H9 (cell line): ENCODE measurements around the gene GMPPB. TPM values are rescaled to one million over a fixed set of nuclear protein-coding genes. Genes with fewer than 3 reads are reported as not detected.
"Not testable (repeated sequence)": the region's sequence is repeated elsewhere in the genome, so short reads cannot be mapped to it uniquely, and the experiment has no call there.

Source experiments
- DNase-seq: peaks from one replicate; pipeline ENCODE4 v3.0.0-alpha.2; 2017
- H2AFZ ChIP-seq: one replicate; pipeline ENCODE4 v1.6.1; 2013; ENCODE audit warnings: mild to moderate bottlenecking, low read length, control low read depth, moderate library complexity
- H2AK5ac ChIP-seq: 2 replicates; pipeline ENCODE4 v1.6.1; 2013; ENCODE audit warnings: low read length, control low read depth, mixed read lengths; ENCODE audit not compliant: insufficient read length
- H2BK120ac ChIP-seq: one replicate; pipeline ENCODE4 v1.6.1; 2013; ENCODE audit warnings: low read depth, mild to moderate bottlenecking, low read length, control low read depth, inconsistent platforms; ENCODE audit not compliant: poor library complexity, severe bottlenecking
- H2BK12ac ChIP-seq: 2 replicates; pipeline ENCODE4 v1.6.1; 2013; ENCODE audit warnings: low read length, control low read depth, mixed read lengths, low read depth; ENCODE audit not compliant: insufficient read length
- H2BK15ac ChIP-seq: 2 replicates; pipeline ENCODE4 v1.6.1; 2013; ENCODE audit warnings: low read depth, low read length, control low read depth
- H2BK20ac ChIP-seq: one replicate; pipeline ENCODE4 v1.6.1; 2013; ENCODE audit warnings: low read depth, mild to moderate bottlenecking, low read length, control low read depth, inconsistent platforms; ENCODE audit not compliant: poor library complexity, severe bottlenecking
- H2BK5ac ChIP-seq: 2 replicates; pipeline ENCODE4 v1.6.1; 2013; ENCODE audit warnings: low read length, control low read depth, mixed read lengths; ENCODE audit not compliant: insufficient read length
- H3K14ac ChIP-seq: 2 replicates; pipeline ENCODE4 v1.6.1; 2013; ENCODE audit warnings: low read length, control low read depth; ENCODE audit not compliant: insufficient read depth
- H3K18ac ChIP-seq: 2 replicates; pipeline ENCODE4 v1.6.1; 2013; ENCODE audit warnings: low read depth, mild to moderate bottlenecking, mixed read lengths, low read length, control low read depth; ENCODE audit not compliant: insufficient read length
- H3K23ac ChIP-seq: 2 replicates; pipeline ENCODE4 v1.6.1; 2013; ENCODE audit warnings: low read length, control low read depth, mixed read lengths, low read depth; ENCODE audit not compliant: insufficient read length
- H3K23me2 ChIP-seq: 2 replicates; pipeline ENCODE4 v1.6.1; 2013; ENCODE audit warnings: low read depth, mild to moderate bottlenecking, mixed read lengths, low read length, control low read depth; ENCODE audit not compliant: insufficient read length, poor library complexity, severe bottlenecking
- H3K27ac ChIP-seq: 2 replicates; pipeline ENCODE4 v1.5.1; 2013; ENCODE audit warnings: low read length, control low read depth, mixed read lengths, low read depth; ENCODE audit not compliant: insufficient read length
- H3K27me3 ChIP-seq: 2 replicates; pipeline ENCODE4 v1.6.1; 2013; ENCODE audit warnings: low read length, control low read depth, inconsistent platforms; ENCODE audit not compliant: insufficient read depth
- H3K4ac ChIP-seq: 2 replicates; pipeline ENCODE4 v1.6.1; 2013; ENCODE audit warnings: low read depth, mild to moderate bottlenecking, control low read depth, inconsistent platforms, low read length, moderate library complexity
- H3K4me1 ChIP-seq: 2 replicates; pipeline ENCODE4 v1.6.1; 2013; ENCODE audit warnings: low read length, control low read depth, inconsistent platforms; ENCODE audit not compliant: insufficient read depth
- H3K4me2 ChIP-seq: 2 replicates; pipeline ENCODE4 v1.6.1; 2013; ENCODE audit warnings: low read length, control low read depth, mixed read lengths; ENCODE audit not compliant: insufficient read length, insufficient read depth
- H3K56ac ChIP-seq: 2 replicates; pipeline ENCODE4 v1.6.1; 2013; ENCODE audit warnings: low read depth, mild to moderate bottlenecking, mixed read lengths, low read length, control low read depth; ENCODE audit not compliant: insufficient read length
- H3K79me1 ChIP-seq: 2 replicates; pipeline ENCODE4 v1.6.1; 2013; ENCODE audit warnings: low read depth, mild to moderate bottlenecking, moderate library complexity, low read length, control low read depth, inconsistent platforms; ENCODE audit not compliant: insufficient read depth, poor library complexity, severe bottlenecking
- H3K79me2 ChIP-seq: 2 replicates; pipeline ENCODE4 v1.6.1; 2013; ENCODE audit warnings: low read length, control low read depth, inconsistent platforms; ENCODE audit not compliant: insufficient read depth
- H3K9ac ChIP-seq: 2 replicates; pipeline ENCODE4 v1.6.1; 2013; ENCODE audit warnings: low read length, control low read depth, mixed read lengths; ENCODE audit not compliant: insufficient read length; ENCODE audit errors: extremely low read depth
- H3K9me3 ChIP-seq: one replicate; pipeline ENCODE4 v1.6.1; 2013; ENCODE audit warnings: low read depth, low read length, inconsistent platforms; ENCODE audit not compliant: control insufficient read depth
- H3T11ph ChIP-seq: one replicate; pipeline ENCODE4 v1.6.1; 2013; ENCODE audit warnings: mild to moderate bottlenecking, low read length, control low read depth, inconsistent platforms
- H4K20me1 ChIP-seq: one replicate; pipeline ENCODE4 v1.6.1; 2013; ENCODE audit not compliant: control insufficient read depth, insufficient read length, insufficient read depth
- H4K5ac ChIP-seq: 2 replicates; pipeline ENCODE4 v1.6.1; 2013; ENCODE audit warnings: low read depth, mild to moderate bottlenecking, mixed read lengths, low read length, control low read depth; ENCODE audit not compliant: insufficient read length
- H4K8ac ChIP-seq: replicated peaks from 2 replicates; pipeline ENCODE4 v1.6.1; 2013; ENCODE audit warnings: low read length, control low read depth, mixed read lengths, low read depth; ENCODE audit not compliant: insufficient read length
- H4K91ac ChIP-seq: 2 replicates; pipeline ENCODE4 v1.6.1; 2013; ENCODE audit warnings: low read depth, mild to moderate bottlenecking, moderate library complexity, mixed read lengths, low read length, control low read depth; ENCODE audit not compliant: insufficient read length
- H3K27ac Mint-ChIP-seq, 3 experiments: 2 replicates in 2 of 3; 3 replicates in 1 of 3; pipeline ENCODE4 v1.8.0; 2020 to 2021; ENCODE audit warnings: mixed read lengths in 3 of 3, mild to moderate bottlenecking in 1 of 3, moderate library complexity in 1 of 3
- H3K27me3 Mint-ChIP-seq: 2 replicates; pipeline ENCODE4 v1.8.0; 2021; ENCODE audit warnings: low read depth, mild to moderate bottlenecking, moderate library complexity, mixed read lengths
- H3K36me3 Mint-ChIP-seq, 3 experiments: 2 replicates in 2 of 3; 3 replicates in 1 of 3; pipeline ENCODE4 v1.8.0; 2020 to 2021; ENCODE audit warnings: low read depth in 3 of 3, mixed read lengths in 3 of 3; ENCODE audit not compliant: insufficient read depth in 1 of 3
- H3K4me1 Mint-ChIP-seq, 2 experiments: 2 replicates each; pipeline ENCODE4 v1.8.0; 2020; ENCODE audit warnings: mixed read lengths in 2 of 2
- H3K4me3 Mint-ChIP-seq, 2 experiments: 2 replicates in 1 of 2; 3 replicates in 1 of 2; pipeline ENCODE4 v1.8.0; 2020 to 2021; ENCODE audit warnings: mild to moderate bottlenecking in 2 of 2, mixed read lengths in 2 of 2, moderate library complexity in 1 of 2
- H3K9me3 Mint-ChIP-seq, 2 experiments: 2 replicates in 1 of 2; 3 replicates in 1 of 2; pipeline ENCODE4 v1.8.0; 2020; ENCODE audit warnings: mild to moderate bottlenecking in 2 of 2, mixed read lengths in 2 of 2, moderate library complexity in 1 of 2
- WGBS: extraction: QIAGEN DNeasy Blood & Tissue Kit; methylation state at CpG from one replicate; pipeline ENCODE4 v1.1.7; 2013; ENCODE audit warnings: missing lambda C conversion rate, low lambda C conversion rate, mixed read lengths; ENCODE audit not compliant: insufficient read length; ENCODE audit errors: extremely low coverage; 5-methylcytosine and 5-hydroxymethylcytosine counted together
- total RNA-seq: library from RNA; stranded (reverse); gene quantifications from 2 replicates; pipeline ENCODE4 v1.2.1, GENCODE V29; 2021
- TF ChIP-seq, protein P1 (sequence below): fragments of 200-600 bp; sonication (generic); conservative IDR thresholded peaks from 3 replicates; pipeline ENCODE4 v1.8.0; 2021; ENCODE audit warnings: antibody characterized with exemption, mild to moderate bottlenecking

GMPPB gene
- total RNA-seq, 1 experiment from 2014 or later, result 31.1 TPM

DNA sequence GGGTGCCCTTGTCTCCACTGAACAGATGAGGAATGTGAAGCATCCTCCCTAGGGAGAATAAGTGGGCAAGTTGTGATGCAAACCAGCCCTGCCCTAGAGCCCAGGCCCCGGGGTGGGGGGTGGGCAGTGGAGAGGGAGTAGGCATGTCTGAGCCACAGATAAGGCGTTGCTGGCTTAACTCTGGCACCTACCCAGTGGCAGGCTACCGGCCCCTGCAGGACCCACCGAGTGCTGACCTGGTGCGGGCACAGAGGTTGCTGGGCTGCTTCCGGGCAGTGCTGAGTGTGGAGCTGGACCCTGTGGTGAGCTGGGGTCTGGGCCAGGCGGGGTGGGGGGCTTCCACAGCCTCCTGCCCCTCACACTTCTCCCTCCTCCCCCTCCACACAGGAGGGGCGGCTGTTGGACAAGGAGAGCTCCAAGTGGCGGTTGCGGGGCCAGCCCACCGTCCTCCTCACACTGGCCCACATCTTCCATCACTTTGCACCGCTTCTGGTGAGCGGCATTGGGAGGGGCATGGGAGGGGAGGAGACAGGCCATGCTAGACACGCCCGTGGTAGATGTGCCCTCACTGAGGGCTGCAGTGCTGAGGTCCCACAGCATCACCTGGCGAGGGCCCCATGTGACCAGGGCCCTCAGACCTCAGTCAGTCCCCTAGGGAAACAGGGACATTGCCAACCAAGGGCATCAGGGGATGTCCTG is 24.3 kb downstream of the GMPPB start:
- Mint-ChIP-seq H3K4me1 (peaks cover 11 to 21% of the 10 kb centered on the region in 2 experiments), H3K27me3 (no peaks in the 10 kb centered on the region), H3K27ac (no peak overlapping the region), H3K4me3 (no peak overlapping the region), H3K9me3 (no peaks in the 10 kb centered on the region), H3K36me3 (peaks cover 6 to 12% (median 9%) of the 10 kb centered on the region in 3 experiments; a peak in 6 of 7 replicates)
- Histone ChIP-seq H3K18ac (no peak overlapping the region), H3K79me2 (no peaks in the 10 kb centered on the region), H3K23ac (no peak overlapping the region), H3K9me3 (no peaks in the 10 kb centered on the region), H2BK20ac (no peak overlapping the region), H3K56ac (no peak overlapping the region), H4K91ac (no peak overlapping the region), H3K4me1 (no peaks in the 10 kb centered on the region), H3K27ac (no peak overlapping the region), H2BK5ac (no peak overlapping the region), H3K23me2 (no peaks in the 10 kb centered on the region), H4K5ac (no peak overlapping the region), H4K20me1 (no peaks in the 10 kb centered on the region), H3K4ac (no peak overlapping the region), H3K4me2 (no peak overlapping the region), H4K8ac (no peak overlapping the region), H2BK15ac (no peak overlapping the region), H3K14ac (no peak overlapping the region), H2AFZ (no peak overlapping the region), H2AK5ac (no peak overlapping the region), H3K9ac (no peak overlapping the region), H2BK12ac (no peak overlapping the region), H2BK120ac (no peak overlapping the region), H3K79me1 (no peaks in the 10 kb centered on the region), H3T11ph (no peak overlapping the region), H3K27me3 (no peaks in the 10 kb centered on the region)
- no CpG with 5 or more reads among the region's 16 CpGs for WGBS
- TF ChIP-seq, protein P1, sequence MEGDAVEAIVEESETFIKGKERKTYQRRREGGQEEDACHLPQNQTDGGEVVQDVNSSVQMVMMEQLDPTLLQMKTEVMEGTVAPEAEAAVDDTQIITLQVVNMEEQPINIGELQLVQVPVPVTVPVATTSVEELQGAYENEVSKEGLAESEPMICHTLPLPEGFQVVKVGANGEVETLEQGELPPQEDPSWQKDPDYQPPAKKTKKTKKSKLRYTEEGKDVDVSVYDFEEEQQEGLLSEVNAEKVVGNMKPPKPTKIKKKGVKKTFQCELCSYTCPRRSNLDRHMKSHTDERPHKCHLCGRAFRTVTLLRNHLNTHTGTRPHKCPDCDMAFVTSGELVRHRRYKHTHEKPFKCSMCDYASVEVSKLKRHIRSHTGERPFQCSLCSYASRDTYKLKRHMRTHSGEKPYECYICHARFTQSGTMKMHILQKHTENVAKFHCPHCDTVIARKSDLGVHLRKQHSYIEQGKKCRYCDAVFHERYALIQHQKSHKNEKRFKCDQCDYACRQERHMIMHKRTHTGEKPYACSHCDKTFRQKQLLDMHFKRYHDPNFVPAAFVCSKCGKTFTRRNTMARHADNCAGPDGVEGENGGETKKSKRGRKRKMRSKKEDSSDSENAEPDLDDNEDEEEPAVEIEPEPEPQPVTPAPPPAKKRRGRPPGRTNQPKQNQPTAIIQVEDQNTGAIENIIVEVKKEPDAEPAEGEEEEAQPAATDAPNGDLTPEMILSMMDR, result no peak
- no peak for DNase-seq

DNA sequence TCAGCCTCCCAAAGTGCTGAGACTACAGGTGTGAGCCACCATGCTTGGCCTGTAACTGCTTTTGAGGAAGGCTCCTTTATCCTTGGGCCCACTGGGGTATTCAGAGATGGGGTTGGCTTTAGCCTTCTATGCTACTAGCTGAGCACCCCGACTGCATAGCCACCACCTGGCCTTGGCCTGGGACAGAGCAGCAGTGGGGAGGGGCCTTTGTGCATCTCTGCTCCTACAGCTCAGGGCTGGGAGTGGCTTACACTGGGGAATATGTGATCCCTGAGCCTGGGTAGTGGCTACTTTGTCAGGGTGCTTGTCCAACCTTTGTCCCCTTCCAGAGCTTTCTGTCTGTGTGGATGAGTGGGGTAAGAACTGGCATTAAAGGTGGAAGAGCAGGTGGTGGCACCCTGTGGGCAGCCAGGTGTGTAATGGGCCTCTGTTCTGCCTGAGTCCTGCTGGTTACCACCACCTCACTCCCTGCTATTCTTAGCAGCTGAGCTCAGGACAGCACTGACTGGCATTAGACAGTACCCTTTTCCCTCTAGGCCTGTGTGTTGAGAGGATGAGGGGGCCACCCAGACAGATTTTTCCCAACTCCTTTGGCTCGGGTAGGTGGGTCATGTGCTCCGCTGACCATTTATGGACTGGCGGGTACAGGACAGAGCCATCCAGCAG is 28.3 kb downstream of the GMPPB start:
- H3K27me3 Mint-ChIP-seq, H4K5ac ChIP-seq, H3K23me2 ChIP-seq, H3K14ac ChIP-seq, H2BK15ac ChIP-seq, H3K9me3 ChIP-seq, H2BK5ac ChIP-seq, H2BK12ac ChIP-seq, H3K27ac ChIP-seq, H3T11ph ChIP-seq, H3K9ac ChIP-seq, H3K4me3 Mint-ChIP-seq, DNase-seq, H2AK5ac ChIP-seq, H3K4me2 ChIP-seq, H3K27ac Mint-ChIP-seq, H3K4me1 Mint-ChIP-seq, H3K18ac ChIP-seq, H4K91ac ChIP-seq, H3K79me2 ChIP-seq, H3K27me3 ChIP-seq, H2AFZ ChIP-seq, H3K79me1 ChIP-seq, H3K9me3 Mint-ChIP-seq, H3K23ac ChIP-seq, H3K36me3 Mint-ChIP-seq, H3K56ac ChIP-seq, H2BK120ac ChIP-seq, H3K4ac ChIP-seq, H4K8ac ChIP-seq, H2BK20ac ChIP-seq, H4K20me1 ChIP-seq, H3K4me1 ChIP-seq: not testable (repeated sequence)
- WGBS, result no CpG with 5 or more reads among the region's 4 CpGs
